SW480 (cell line): Measurements from ENCODE around the gene FYB2.
"Not testable (repeated sequence)": the region's sequence is repeated elsewhere in the genome, so short reads cannot be mapped to it uniquely, and the experiment has no call there.

Experiments
- DNase-seq: peaks from one replicate; pipeline ENCODE4 v3.0.0-alpha.2; 2016; ENCODE audit warnings: low spot score

The FYB2 gene

GRCh38 chr1:56788588-56788987 lies 30.6 kb downstream of the FYB2 start:
- DNase-seq = no peak

GRCh38 chr1:56788102-56788501 lies 31.1 kb downstream of the FYB2 start:
- no peak for DNase-seq

GRCh38 chr1:56787330-56787729 lies 31.9 kb downstream of the FYB2 start:
- DNase-seq = no peak

- DNase-seq = no peak
These were observed 36.4 kb downstream of the FYB2 start for GRCh38 chr1:56782773-56783172.

- DNase-seq = no peak
These were observed 38.4 kb downstream of the FYB2 start for GRCh38 chr1:56780826-56781225.

GRCh38 chr1:56780128-56780750 lies 39.0 kb downstream of the FYB2 start:
- no peak for DNase-seq

- no peak for DNase-seq
These were observed 41.2 kb downstream of the FYB2 start for GRCh38 chr1:56777972-56778371.

GRCh38 chr1:56774732-56775131 lies 44.5 kb downstream of the FYB2 start:
- DNase-seq = not testable (repeated sequence)

GRCh38 chr1:56774067-56774609 lies 45.1 kb downstream of the FYB2 start:
- DNase-seq = no peak

- no peak for DNase-seq
These were observed 45.7 kb downstream of the FYB2 start for GRCh38 chr1:56773341-56774066.

GRCh38 chr1:56771717-56772116 lies 47.5 kb downstream of the FYB2 start:
- no peak for DNase-seq

GRCh38 chr1:56758794-56759193 lies 60.4 kb downstream of the FYB2 start:
- no peak for DNase-seq

GRCh38 chr1:56758135-56758534 lies 61.1 kb downstream of the FYB2 start:
- DNase-seq = peak; percentile 31

- peak; percentile 2 for DNase-seq
These were observed 63.3 kb downstream of the FYB2 start for GRCh38 chr1:56755911-56756310.

GRCh38 chr1:56754708-56755479 lies 64.3 kb downstream of the FYB2 start:
- DNase-seq = no peak

- DNase-seq = no peak
These were observed 74.0 kb downstream of the FYB2 start for GRCh38 chr1:56745231-56745630.

- no peak for DNase-seq
These were observed 90.2 kb downstream of the FYB2 start for GRCh38 chr1:56728964-56729363.

GRCh38 chr1:56726706-56727105 lies 92.5 kb downstream of the FYB2 start:
- DNase-seq = no peak

- no peak for DNase-seq
These were observed 100.0 kb downstream of the FYB2 start for GRCh38 chr1:56719171-56719570.

GRCh38 chr1:56715156-56715555 lies 104.0 kb downstream of the FYB2 start:
- DNase-seq = no peak

- DNase-seq = no peak
These were observed 106.1 kb downstream of the FYB2 start for GRCh38 chr1:56713112-56713511.

GRCh38 chr1:56712150-56712549 lies 107.1 kb downstream of the FYB2 start:
- no peak for DNase-seq

- DNase-seq = no peak
These were observed 108.6 kb downstream of the FYB2 start for GRCh38 chr1:56710646-56711045.
